EL (cell line): ENCODE results near the gene EPB42.
"Not testable (repeated sequence)": the region's sequence is repeated elsewhere in the genome, so short reads cannot be mapped to it uniquely, and the experiment has no call there.

Source experiments
- DNase-seq: peaks from one replicate; pipeline ENCODE4 v3.0.0-alpha.2; 2016

The EPB42 gene

DNA sequence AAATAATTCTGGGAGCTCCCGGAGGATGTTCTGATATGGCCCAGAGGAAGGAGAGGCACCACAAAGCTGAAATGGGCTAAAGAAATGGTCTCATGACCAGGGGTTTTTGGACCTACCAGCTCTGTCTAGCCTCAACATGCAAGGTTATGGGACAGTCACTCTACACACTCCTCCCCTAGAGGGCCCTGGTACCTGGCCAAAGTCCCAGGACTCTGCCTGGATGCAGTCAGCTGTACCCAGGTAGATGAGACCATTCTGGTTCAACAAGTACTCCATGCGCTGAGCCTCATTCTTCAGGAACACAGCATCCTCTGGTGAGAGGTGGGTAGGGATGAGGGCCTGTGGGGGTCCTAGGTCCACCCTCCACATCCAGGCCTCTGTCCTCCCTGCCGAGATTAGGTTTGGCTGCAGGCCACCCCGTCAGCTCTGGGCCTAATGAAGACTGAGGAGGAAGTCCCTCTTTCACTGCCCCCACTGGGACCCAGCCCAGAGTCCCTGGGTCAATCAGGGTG, 9.5 kb downstream of the EPB42 start:
- no peak for DNase-seq

DNA sequence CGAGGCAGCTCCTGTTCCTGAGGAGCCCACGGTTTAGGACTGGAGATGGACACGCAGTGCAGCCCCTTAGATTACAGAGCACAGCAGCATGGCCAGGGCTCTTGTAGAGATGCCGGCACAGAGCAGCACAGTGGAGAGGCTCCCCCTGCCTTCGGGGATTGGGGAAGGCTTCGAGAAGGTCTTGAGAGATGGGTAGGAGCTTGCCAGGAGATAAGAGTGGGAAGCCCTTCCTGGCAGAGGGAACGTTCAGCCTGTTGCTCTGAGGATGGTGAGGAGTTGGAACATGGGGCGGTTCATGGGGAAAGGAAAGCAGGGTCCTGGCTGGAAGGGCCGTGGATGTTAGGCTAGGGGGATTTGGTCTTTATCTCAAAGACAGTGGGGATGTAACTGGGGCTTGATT, 10.0 kb downstream of the EPB42 start:
- DNase-seq = no peak

DNA sequence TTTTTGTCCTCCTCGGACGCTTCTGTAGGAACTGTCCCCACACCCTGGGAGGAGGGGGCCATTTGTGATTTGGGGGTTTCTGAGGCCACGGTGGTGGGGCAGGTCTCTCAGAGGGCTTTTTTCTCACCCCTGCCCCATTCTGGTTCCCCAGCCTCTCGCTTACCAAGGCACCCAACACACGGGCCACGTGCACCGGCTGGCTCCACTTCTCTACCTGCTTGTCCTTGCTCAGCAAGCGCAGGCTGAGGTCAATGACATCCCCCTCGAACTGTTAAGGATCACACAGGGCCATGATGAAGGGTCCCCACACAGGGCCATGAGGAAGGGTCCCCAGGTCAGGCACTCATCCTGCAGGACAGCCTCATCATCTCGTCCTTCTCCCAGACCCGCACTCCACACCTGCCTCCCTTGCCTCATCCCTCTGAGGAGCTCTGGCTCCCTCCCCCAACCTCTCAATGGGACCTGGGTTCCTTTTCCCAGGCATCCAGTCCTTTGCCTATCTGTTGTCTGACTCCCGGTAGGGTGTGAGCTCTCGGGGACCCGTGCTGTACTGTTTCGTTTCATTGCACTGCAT, 10.6 kb downstream of the EPB42 start:
- DNase-seq = no peak

DNA sequence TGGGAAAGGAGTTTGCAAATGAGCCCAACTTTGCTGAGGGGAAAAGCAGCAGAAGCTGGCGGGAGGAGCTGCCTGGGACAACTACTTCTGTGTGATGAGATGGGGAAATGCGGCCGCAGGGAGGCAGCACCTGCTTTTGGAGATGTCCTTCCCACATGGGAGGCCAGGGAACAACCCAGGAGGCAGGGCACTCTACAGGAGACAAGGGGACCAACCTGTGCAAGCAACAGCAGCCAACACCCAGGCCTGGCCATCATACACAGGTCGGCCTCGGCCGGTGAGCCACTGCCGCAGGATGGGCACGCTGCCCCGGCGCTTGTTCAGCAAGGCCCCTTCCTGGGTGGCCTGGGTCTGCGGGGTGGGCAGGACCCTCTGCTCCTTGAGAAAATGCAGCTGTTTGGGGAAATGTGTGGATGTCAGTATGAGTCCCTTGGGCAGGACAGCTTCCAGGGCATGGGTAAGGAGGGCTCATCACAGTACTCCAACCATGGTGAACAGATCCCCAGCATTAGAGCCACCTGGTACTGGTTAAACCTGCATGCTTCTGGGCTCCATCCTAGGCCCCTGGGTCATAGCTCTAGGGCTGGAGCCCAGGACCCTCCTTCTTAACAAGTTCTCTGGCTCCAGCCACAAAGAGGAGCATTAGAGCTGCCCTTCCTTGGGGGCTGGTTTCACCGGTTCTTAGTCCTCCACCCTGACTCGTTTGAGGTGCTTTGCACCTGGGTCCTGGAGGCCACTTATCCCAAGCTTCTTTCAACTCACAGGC, 11.6 kb downstream of the EPB42 start:
- no peak for DNase-seq

DNA sequence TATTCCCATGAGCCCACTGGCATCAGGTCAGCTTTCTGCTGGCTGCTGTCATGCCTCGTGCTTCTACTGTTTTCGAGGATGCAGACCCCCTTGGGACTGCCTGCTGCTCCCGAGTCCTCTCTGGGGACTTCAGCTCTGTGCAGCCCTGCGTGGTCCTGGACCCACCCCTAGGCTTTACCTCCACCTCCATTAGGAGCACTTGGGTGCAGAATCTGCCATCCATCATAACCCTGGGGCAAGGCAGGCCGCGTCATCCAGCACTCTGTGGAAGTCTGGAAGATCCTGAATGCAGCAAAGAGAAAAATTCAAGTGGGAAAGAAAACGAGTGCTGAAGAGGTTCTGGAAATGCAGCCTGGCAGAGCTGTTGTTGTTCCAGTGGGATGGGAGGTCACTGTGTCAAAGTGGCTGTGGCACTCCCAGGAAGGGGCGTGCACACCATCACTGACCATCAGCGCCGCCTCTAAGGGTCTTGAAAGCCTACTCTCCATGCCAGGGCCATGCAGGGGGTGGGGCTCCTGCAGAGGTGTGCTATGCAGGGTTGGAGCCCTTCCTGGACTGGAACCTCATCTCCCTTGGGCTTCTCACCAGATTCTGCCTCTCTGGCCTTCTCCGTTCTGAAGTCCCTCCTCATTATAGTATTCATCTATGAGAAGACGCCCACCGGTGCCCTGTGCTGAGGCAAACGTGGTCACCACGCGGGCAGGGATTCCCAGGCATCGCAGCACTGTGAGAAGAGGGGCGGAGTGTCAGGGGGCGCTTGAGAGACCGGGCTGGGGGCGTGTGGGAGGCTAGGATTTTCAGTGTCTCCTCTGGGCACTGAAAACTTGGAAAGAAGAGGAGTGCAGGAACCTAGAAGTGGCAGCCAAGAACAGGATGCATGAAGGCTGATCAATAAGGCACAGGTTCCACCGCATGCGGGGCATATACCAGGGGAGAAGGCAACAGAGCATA, 12.5 kb downstream of the EPB42 start:
- no peak for DNase-seq

DNA sequence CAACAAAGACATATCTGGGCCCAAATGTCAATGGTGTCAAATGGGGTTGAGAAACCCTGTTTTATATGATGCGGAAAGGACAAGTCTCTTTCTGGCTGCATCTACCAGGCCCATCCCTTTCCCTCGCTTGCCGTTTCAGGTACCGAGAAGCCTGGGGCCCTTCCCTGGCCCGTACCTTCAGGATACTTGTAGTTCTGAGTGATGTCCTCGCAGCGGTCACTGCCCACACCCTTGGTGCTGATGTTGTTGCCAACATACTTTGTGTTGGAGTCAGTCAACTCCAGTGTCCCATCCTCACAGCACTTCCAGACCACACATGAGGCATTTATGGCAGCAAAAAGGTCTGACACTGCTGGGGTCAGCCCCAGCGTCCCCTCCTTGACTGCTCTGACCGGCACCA, 13.8 kb downstream of the EPB42 start:
- no peak for DNase-seq

DNA sequence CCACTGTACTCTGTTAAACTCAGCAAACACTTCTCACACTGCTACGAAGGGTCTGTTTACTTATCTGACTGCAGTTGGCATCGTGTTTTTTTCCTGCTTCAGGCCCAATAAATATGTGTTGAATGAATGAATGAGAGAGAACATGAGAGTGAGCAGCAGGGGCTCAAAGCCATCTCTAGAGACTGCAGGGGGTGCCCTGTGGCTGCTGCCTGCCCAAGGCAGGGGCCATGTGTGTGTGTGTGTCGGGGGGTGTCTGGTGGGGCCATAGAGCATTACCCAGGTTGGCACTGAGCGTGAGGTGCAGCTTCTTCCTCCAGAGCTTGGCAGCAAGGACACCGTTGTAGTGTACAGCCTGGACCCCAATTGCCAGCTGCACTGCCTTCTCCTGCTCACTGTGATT, 14.8 kb downstream of the EPB42 start:
- DNase-seq = no peak

DNA sequence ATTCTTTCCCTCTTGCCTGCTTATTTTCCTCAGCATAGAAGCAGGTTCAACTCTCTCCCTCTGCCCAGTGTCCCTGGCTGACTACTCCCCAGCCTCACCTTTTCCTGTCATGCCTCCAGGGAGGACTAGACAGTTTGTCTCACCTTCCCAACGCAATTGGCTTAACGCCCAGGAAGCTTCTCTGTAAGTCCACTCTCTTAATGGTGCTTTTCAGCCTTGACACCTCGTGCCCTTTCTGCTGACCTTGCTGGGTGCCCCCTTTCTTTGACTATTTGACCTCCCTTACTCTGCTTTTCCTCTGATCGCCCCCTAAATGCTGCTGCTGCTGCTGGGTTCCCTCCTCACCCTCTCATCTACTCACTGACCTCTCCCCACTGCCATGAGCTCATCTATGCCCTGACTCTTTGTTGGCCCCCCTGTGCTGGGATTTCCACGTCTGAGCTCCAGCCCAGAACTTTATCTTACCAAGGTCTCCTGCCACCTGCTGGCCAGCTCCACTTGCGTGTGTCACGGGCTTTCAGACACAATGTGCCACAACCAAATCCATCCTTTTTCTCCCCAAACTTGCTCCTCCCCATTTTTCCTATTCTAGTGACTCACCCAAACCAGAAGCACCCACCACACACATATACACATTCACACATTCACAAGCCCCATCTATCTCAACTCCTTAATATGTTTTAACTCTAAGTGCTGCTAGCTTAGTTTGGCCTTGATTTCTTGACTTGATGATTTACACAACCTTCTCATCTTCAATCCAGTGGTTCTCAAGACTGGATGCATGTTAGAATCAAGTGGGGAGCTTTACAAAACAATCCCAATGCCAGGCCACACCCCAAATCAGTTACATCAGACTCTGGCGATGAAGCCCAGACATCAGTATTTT, 16.6 kb downstream of the EPB42 start:
- peak; percentile 74 for DNase-seq

DNA sequence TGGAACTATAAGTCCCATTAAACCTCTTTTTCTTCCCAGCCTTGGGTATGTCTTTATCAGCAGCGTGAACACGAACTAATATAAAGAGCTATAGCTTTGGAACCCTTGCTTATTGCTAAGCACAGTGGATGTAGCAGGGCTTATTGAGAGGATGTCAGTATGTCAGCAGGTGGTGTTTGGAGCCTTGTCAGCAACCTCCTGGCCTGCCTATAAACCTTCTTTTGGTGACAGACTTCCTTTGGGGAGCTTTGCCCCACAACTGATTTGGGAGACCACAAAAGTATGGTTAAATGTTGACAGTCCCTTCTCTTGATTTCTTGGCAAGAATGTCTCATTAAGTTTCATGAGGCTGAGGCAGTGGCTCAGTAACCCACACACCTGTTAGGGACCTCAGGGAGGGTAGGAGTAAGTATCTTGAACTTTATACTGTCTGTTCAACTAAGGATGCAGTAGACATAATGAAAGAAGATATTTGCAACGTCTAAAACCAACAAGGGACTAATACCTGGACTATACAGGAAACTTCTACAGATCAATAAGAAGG, 20.8 kb downstream of the EPB42 start:
- no peak for DNase-seq

DNA sequence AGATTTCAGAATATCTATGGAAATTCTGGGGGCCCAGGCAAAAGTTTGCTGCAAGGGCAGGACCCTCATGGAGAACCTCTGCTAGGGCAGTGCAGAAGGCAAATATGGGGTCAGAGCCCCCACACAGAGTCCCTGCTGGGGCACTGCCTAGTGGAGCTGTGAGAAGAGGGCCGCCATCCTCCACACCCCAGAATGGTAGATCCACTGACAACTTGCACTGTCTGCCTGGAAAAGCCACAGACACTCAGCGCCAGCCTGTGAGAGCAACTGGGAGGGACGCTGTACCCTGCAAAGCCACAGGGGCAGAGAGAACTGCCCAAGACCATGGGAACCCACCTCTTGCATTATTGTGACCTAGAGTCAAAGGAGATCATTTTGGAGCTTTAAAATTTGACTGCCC, 21.8 kb downstream of the EPB42 start:
- no peak for DNase-seq

DNA sequence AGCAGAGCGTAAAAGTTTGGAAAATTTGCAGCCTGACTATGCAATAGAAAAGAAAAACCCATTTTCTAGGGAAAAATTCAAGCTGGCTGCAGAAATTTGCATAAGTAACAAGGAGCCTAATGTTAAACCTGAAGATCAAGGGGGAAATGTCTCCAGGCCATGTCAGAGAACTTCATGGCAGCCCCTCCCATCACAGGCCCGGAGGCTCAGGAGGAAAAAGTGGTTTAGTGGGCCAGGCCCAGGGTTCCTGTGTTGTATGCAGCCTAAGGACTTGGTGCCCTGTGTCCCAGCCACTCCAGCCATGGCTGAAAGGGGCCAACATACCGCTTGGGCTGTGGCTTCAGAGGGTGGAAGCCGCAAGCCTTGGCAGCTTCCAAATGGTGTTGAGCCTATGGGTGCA, 22.3 kb downstream of the EPB42 start:
- not testable (repeated sequence) for DNase-seq

DNA sequence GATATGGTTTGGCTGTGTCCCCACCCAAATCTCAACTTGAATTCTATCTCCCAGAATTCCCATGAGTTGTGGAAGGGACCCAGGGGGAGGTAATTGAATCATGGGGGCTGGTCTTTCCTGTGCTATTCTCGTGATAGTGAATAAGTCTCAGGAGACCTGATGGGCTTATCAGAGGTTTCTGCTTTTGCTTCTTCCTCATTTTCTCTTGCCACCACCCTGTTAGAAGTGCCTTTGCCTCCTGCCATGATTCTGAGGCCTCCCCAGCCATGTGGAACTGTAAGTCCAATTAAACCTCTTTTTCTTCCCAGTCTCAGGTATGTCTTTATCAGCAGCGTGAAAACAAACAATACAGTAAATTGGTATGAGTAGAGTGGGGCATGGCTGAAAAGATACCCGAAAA, 23.0 kb downstream of the EPB42 start:
- not testable (repeated sequence) for DNase-seq

DNA sequence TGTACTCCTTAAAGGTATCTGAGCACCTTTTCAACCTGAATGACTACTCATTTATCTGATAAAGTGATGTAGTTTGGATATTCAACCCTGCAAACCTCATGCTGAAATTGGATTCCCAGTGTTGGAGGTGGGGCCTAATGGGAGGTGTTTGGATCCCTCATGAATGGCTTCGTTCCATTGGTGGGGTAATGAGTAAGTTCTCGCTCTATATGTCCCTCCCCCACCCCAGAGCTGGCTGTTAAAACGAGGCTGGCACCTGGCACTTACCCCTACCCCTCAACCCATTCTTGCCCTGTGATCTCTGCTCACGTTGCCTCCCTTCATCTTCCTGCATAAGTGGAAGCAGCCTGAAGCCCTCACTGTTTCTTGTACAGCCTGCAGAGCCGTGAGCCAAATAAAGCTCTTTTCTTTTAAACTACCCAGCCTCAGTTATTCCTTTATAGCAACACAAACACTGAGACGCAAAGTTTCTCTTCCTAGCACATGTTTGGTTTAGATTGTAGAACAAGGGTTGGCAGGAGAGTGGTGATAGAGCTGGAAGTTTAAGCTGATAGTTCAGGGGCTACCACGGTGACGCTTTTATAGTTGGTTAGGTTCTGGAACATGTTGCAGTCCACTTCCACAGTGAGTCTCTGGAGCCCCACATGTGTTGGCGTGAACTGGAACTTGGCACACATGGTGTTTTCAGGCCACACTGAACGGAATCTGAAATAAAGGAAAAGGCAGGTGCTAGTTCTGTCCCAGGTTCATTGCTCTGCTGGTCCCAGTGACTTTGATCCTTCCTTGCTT, 23.9 kb downstream of the EPB42 start:
- no peak for DNase-seq

DNA sequence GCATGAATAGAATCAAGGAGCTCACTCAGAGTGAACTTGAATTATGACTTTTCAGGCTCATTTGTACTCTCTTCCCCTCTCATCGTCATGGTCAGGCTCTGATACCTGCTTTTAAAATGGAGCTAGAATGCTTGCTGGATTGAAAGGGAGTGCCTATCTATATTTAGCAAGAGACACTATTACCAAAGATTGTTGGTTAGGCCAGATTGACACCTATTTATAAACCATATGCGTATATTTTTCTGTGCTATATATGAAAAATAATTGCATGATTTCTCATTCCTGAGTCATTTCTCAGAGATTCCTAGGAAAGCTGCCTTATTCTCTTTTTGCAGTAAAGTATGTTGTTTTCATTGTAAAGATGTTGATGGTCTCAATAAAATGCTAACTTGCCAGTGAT, 26.0 kb downstream of the EPB42 start:
- peak; percentile 19 for DNase-seq

DNA sequence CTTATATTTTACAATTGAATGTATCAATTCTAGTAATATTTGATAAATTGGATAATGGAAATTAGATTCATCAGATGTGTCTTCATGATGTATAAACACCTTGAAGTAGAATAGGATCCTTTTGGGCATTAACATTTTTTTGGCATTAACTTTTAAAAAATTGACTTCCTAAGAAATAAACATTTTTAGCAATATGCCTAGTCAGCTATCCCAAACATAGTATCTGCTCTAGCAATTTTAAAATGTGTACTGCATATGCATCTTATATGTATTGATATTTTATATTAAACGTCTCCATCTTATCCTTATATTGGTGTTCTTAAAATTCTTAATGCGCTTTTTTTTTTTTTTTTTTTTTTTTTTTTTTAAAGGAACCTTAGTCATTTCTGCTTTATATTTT, 27.1 kb downstream of the EPB42 start:
- no peak for DNase-seq

DNA sequence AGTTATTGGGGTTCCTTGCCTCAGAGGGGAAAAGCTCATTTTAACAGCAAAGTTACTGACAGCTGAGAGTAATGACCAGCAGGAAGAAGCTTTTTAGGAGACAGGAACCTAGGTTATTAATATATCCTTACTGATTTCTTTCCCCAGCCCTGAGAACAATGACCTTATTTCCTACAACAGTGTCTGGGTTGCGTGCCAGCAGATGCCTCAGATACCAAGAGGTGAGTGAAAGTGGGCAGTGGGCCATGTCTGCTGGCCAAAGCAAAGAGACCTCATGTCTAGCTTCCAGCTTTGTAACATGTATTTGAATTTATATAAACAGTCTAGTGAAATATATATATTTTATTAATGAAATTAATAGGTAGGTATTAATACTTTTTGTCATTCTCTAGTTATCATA, 30.6 kb downstream of the EPB42 start:
- DNase-seq = no peak

DNA sequence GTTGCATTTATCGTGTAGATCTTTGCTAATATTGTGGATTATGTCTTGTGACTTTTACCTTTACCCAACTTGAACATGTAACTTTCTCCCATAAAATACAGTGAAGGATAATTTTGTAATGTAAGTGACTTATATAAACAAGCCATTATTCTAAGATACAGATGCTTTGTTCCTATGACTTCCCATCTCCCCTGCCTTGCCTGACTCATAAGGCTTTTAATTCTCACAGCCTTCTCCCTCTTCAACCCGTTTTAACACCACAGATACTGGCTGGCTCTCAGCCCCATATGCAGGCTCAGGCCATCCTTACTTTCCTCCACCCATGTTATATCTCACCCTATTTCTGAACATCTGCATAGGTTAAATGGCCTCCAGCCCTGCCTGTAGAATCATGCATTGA, 31.5 kb downstream of the EPB42 start:
- no peak for DNase-seq

DNA sequence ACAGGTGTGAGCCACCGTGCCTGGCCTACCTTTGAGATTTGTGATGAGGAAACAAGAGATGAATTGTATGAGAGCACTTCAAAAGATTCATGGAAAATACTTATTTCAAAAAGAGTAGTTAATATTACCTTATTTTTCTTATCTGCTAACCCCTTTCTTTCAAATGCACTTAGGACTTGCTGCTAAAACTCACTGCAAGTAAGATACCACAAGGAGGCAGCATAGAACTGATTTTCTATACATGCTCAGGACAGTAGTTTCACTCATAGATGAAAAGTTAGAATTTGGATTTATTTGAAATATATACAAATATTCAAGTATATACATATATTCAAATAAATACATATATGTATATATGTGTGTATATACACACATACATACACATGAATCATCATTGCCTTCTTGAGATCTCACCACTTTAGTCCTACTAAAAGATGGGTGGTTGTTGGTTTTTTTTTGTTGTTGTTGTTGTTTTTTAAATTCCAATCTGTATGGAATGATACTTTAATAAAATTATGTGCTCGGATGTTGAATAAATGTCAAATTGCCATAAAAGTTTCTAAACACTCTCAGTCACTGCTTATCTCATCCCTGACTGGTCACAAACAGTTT, 33.2 kb downstream of the EPB42 start:
- peak; percentile 54 for DNase-seq

DNA sequence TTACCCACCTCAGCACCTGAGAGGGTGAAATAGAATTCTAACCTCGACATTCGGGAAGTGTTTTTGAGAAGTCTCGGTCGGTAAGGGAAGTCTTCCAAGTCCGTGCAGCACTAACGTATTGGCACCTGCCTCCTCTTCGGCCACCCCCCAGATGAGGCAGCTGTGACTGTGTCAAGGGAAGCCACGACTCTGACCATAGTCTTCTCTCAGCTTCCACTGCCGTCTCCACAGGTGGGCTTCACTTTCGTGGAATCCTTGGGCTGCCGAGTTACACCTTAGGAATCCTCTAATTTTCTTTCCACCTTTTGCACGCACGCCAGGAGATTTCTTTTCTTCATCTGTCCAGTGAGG, 34.8 kb downstream of the EPB42 start:
- DNase-seq = no peak

DNA sequence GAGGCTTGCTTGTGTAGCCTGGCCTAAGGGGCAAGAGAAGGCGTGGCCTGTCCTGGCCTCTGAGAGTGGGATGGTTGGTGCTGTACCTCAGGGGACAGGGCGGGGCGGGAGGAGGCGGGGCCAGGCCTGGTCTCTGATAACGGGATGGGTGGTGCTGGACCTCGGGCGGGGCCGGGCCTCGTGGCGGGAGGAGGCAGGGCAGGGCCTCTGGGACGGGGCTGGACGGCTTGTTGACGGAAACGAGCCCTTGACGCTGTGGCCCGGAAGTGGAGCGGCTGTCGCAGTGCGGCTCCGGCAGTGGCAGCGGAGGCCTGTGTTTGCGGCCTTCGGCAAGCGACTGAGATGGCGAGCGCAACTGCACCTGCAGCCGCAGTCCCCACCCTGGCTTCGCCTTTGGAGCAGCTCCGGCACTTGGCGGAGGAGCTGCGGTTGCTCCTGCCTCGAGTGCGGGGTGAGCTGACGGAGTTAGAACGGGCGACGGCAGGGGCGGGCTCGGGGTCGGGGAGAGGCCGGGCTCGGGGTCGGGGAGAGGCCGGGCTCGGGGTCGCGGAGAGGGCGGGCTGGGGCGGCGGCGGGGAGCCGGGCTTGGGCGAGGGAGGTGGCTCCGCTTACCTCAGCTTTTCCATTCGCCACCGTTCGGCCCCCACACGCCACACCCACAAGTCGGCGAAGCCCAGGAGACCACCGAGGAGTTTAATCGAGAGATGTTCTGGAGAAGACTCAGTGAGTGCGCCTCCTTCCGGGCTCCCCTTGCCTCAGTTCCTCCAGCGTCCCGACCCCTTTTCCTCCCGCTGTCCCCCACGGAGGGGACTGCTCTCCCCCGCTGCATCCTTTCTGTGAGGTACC, 35.4 kb downstream of the EPB42 start, which contains the start of gene CCNDBP1:
Gene CCNDBP1 (plus strand): TSS at position 247 of the 846 bp plus-strand sequence. CDS start 96 bp downstream, at position 343.
- DNase-seq = peak; percentile 93
